Breast epithelium (tissue), 3 donors: ENCODE results near the gene SLC34A1.

Source experiments
- POLR2A ChIP-seq: fragments of 450-650 bp; IDR thresholded peaks from one replicate; pipeline ENCODE4 v1.6.1; 2016; ENCODE audit warnings: antibody characterized with exemption, mild to moderate bottlenecking, moderate library complexity
- TF ChIP-seq, protein P1 (sequence below), 3 donors: fragments of 450-650 bp; IDR thresholded peaks; one replicate each; pipeline ENCODE4 v1.5.1; 2016 to 2017; ENCODE audit warnings: antibody characterized with exemption in 3 of 3, mild to moderate bottlenecking in 3 of 3, moderate library complexity in 3 of 3

DNA sequence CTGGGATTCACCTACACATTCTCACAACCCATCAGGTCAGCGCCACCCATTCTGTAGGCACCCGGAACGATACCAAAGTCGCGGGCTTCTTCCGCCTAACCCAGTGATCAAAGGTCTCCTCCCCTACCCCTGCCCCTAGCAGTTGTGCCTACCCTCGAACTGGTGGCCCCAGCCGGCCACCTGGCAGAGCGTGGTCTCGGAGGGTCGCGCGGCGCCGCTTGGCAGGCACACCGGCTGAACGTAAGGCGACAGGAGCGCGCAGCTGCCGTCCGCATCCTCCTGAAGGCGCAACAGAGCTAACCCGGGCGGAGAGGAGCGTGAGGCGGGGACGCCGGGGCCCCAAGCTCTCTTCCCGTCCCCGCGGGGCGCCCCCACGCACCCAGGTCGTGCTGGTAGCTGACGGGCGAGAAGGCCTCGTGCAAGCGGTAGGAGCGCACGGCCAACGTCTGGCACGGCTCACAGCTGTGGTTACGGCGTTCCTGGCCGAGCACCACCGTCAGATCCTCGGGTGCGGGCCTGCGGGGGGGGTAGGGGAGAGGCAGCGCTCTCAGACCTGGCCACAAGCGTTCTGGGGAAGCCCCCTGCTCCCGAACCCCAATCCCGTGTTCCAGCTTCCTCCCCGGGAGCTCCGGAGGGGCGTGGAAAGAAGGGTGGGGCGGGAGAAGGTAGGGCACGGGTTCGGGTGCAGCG lies 19.0 kb downstream of the SLC34A1 start:
- TF ChIP-seq, protein P1, sequence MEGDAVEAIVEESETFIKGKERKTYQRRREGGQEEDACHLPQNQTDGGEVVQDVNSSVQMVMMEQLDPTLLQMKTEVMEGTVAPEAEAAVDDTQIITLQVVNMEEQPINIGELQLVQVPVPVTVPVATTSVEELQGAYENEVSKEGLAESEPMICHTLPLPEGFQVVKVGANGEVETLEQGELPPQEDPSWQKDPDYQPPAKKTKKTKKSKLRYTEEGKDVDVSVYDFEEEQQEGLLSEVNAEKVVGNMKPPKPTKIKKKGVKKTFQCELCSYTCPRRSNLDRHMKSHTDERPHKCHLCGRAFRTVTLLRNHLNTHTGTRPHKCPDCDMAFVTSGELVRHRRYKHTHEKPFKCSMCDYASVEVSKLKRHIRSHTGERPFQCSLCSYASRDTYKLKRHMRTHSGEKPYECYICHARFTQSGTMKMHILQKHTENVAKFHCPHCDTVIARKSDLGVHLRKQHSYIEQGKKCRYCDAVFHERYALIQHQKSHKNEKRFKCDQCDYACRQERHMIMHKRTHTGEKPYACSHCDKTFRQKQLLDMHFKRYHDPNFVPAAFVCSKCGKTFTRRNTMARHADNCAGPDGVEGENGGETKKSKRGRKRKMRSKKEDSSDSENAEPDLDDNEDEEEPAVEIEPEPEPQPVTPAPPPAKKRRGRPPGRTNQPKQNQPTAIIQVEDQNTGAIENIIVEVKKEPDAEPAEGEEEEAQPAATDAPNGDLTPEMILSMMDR (IDR thresholded peaks at IDR 0.05) = no peak
- TF ChIP-seq POLR2A = no peak
